T47D (cell line): ENCODE results near the gene EIF3I.

Source experiments
- DNase-seq, 2 experiments: peaks; one replicate each; pipeline versions ENCODE4 v3.0.0 to v3.0.0-alpha.2; 2011 to 2012; ENCODE audit warnings: low read depth in 1 of 2, low spot score in 1 of 2
- JUND ChIP-seq: IDR thresholded peaks from 2 replicates; pipeline ENCODE4 v1.6.1; 2012; ENCODE audit warnings: low read depth
- in situ Hi-C: cut with HindIII; loops from 2 replicates; pipeline ENCODE4 v1.10.0; 2016; ENCODE audit warnings: low sequenced_read_pairs, low pct_unique_long_range_greater_than_20kb

EIF3I gene

GRCh38 chr1:32187850-32188249, 34.4 kb upstream of the EIF3I start:
- DNase-seq = no peak
- in situ Hi-C loops = no loop called here
- TF ChIP-seq JUND = no peak

- TF ChIP-seq JUND = no peak
- in situ Hi-C loops = no loop called here
- DNase-seq = no peak
These were observed 29.8 kb upstream of the EIF3I start for GRCh38 chr1:32192220-32192948.

- in situ Hi-C loops = no loop called here
- TF ChIP-seq JUND = no peak
- no peak for DNase-seq
These were observed 27.2 kb upstream of the EIF3I start for GRCh38 chr1:32194984-32195383.

- no peak for DNase-seq
- in situ Hi-C loops = no loop called here
- no peak for TF ChIP-seq JUND
These were observed 26.7 kb upstream of the EIF3I start for GRCh38 chr1:32195531-32195930.

- no peak for TF ChIP-seq JUND
- in situ Hi-C loops = no loop called here
- no peak for DNase-seq
These were observed 26.0 kb upstream of the EIF3I start for GRCh38 chr1:32195972-32196823.

GRCh38 chr1:32197074-32197473, 25.1 kb upstream of the EIF3I start:
- no peak for DNase-seq
- in situ Hi-C loops = no loop called here
- TF ChIP-seq JUND = no peak

- no peak for TF ChIP-seq JUND
- DNase-seq = no peak
- in situ Hi-C loops = no loop called here
These were observed 24.4 kb upstream of the EIF3I start for GRCh38 chr1:32197837-32198236.

GRCh38 chr1:32198237-32199042, 23.8 kb upstream of the EIF3I start:
- in situ Hi-C loops = no loop called here
- TF ChIP-seq JUND = no peak
- DNase-seq = no peak

- TF ChIP-seq JUND = no peak
- DNase-seq = no peak
- in situ Hi-C loops = no loop called here
These were observed 23.0 kb upstream of the EIF3I start for GRCh38 chr1:32199043-32199716.

- DNase-seq = no peak
- TF ChIP-seq JUND = no peak
- in situ Hi-C loops = no loop called here
These were observed 22.5 kb upstream of the EIF3I start for GRCh38 chr1:32199717-32200072.

- peak; percentile 39 to 46 for DNase-seq
- in situ Hi-C loops = no loop called here
- TF ChIP-seq JUND = no peak
These were observed 21.8 kb upstream of the EIF3I start, which contains the start of gene CCDC28B for GRCh38 chr1:32200226-32201010. Gene CCDC28B, plus strand, starts transcription at chr1:32200595. Its CDS starts 1,341 bp downstream, at chr1:32201936.
